Transverse colon (tissue), 4 donors: ENCODE results near the gene TCP11L1. TPM values are rescaled to one million over a fixed set of nuclear protein-coding genes. Genes with fewer than 3 reads are reported as not detected.

Experiments
- DNase-seq: peaks from one replicate; pipeline ENCODE4 v3.0.0-alpha.2; 2019
- H3K27ac ChIP-seq, 4 donors: fragments of 200-600 bp; sonication (generic); 2 replicates each; pipeline ENCODE4 v1.5.1; 2016 to 2018; ENCODE audit warnings: inconsistent platforms in 4 of 4
- H3K27me3 ChIP-seq: fragments of 200-600 bp; sonication (generic); 2 replicates; pipeline ENCODE4 v1.5.1; 2017; ENCODE audit warnings: inconsistent platforms
- H3K36me3 ChIP-seq, 4 donors: fragments of 200-600 bp; sonication (generic); 2 replicates each; pipeline ENCODE4 v1.5.1; 2017 to 2019; ENCODE audit warnings: inconsistent platforms in 4 of 4
- H3K4me1 ChIP-seq, 4 donors: fragments of 200-600 bp; sonication (generic); 2 replicates each; pipeline ENCODE4 v1.5.1; 2017 to 2020; ENCODE audit warnings: inconsistent platforms in 4 of 4
- H3K4me3 ChIP-seq, 4 donors: fragments of 200-600 bp; sonication (generic); 1 replicate in 1 of 4; 2 replicates in 3 of 4; pipeline versions ENCODE4 v1.5.1 to v1.6.1; 2017 to 2019; ENCODE audit warnings: inconsistent platforms in 4 of 4
- H3K9me3 ChIP-seq, 2 donors: fragments of 200-600 bp; sonication (generic); 2 replicates each; pipeline ENCODE4 v1.5.1; 2017 to 2019; ENCODE audit warnings: inconsistent platforms in 2 of 2
- EP300 ChIP-seq: sonication (generic); formaldehyde crosslinking; IDR thresholded peaks from one replicate; pipeline ENCODE4 v1.6.1; 2017; ENCODE audit warnings: antibody characterized with exemption, low read depth
- POLR2A ChIP-seq: fragments of 450-650 bp; IDR thresholded peaks from one replicate; pipeline ENCODE4 v1.6.1; 2016; ENCODE audit warnings: antibody characterized with exemption, mild to moderate bottlenecking, moderate library complexity
- POLR2AphosphoS5 ChIP-seq, 3 donors: sonication (generic); formaldehyde crosslinking; IDR thresholded peaks; one replicate each; pipeline ENCODE4 v1.6.1; 2016; ENCODE audit warnings: antibody characterized with exemption in 3 of 3
- WGBS, 2 donors: methylation state at CpG; one replicate each; pipeline ENCODE4 v1.1.5; 2018; ENCODE audit warnings: low coverage in 1 of 2; 5-methylcytosine and 5-hydroxymethylcytosine counted together
- in situ Hi-C, 4 donors: fragments of 200-750 bp; cut with MboI; loops; one replicate each; pipeline versions ENCODE4 v1.15.0 to v1.15.1; 2017; ENCODE audit warnings: low sequenced_read_pairs in 3 of 4, low pct_ligation_motif_present in 1 of 4, low pct_unique_long_range_greater_than_20kb in 1 of 4
- intact Hi-C: fragments of 100-400 bp; cut with DNase I; formaldehyde crosslinking; loops from one replicate; pipeline ENCODE4 v1.15.1; 2023; ENCODE audit warnings: low total_unique reads
- total RNA-seq, 4 donors: library from RNA; depleted of rRNA; stranded (reverse); fragments of >200 nt; gene quantifications; one replicate each; pipeline ENCODE4 v1.1.0, GENCODE V29; 2016
- TF ChIP-seq, protein P1 (sequence below), 5 experiments: fragments of 200-600 bp in 3 of 5; fragments of 450-650 bp in 2 of 5; sonication (generic) in 3 of 5; IDR thresholded peaks; 1 replicate in 2 of 5; 2 replicates in 3 of 5; pipeline ENCODE4 v1.5.1; 2016 to 2017; ENCODE audit warnings: antibody characterized with exemption in 5 of 5, inconsistent platforms in 3 of 5, mild to moderate bottlenecking in 2 of 5, moderate library complexity in 1 of 5

Gene TCP11L1
- total RNA-seq, 4 donors from 2014 or later, result 24.3 to 90.2 (median 66.1) TPM

GRCh38 chr11:33060271-33060670, 20.9 kb downstream of the TCP11L1 start:
- no peak for DNase-seq
- H3K27me3 ChIP-seq, result no peaks in the 10 kb centered on the region
- H3K36me3 ChIP-seq, result peaks cover 0 to 13% (median 6%) of the 10 kb centered on the region in 4 donors
- TF ChIP-seq, protein P1, sequence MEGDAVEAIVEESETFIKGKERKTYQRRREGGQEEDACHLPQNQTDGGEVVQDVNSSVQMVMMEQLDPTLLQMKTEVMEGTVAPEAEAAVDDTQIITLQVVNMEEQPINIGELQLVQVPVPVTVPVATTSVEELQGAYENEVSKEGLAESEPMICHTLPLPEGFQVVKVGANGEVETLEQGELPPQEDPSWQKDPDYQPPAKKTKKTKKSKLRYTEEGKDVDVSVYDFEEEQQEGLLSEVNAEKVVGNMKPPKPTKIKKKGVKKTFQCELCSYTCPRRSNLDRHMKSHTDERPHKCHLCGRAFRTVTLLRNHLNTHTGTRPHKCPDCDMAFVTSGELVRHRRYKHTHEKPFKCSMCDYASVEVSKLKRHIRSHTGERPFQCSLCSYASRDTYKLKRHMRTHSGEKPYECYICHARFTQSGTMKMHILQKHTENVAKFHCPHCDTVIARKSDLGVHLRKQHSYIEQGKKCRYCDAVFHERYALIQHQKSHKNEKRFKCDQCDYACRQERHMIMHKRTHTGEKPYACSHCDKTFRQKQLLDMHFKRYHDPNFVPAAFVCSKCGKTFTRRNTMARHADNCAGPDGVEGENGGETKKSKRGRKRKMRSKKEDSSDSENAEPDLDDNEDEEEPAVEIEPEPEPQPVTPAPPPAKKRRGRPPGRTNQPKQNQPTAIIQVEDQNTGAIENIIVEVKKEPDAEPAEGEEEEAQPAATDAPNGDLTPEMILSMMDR (IDR thresholded peaks at IDR 0.05), result no peak
- TF ChIP-seq POLR2A (no peak), EP300 (no peak), POLR2AphosphoS5 (IDR thresholded peaks at IDR 0.05) (no peak)
- peaks cover 24 to 52% (median 28%) of the 10 kb centered on the region in 4 donors for H3K4me1 ChIP-seq
- H3K9me3 ChIP-seq, result no peaks in the 10 kb centered on the region
- 84% methylated on average over 3 of the region's 3 CpGs; no CpG with 5 or more reads in 1 of the 2 donors for WGBS, 2 donors
- peak overlapping the region; percentile 75 to 89 (median 84) for H3K27ac ChIP-seq
- in situ Hi-C loops, result loop anchor here in 3 of 4 donors (5.0 to 10.0 kb wide), 2 partner anchors 95 to 103 kb away; no protein-coding TSS in a partner anchor
- intact Hi-C loops, result no loop called here
- no peak overlapping the region for H3K4me3 ChIP-seq

- no peaks in the 10 kb centered on the region for H3K27me3 ChIP-seq
- H3K4me3 ChIP-seq, result no peak overlapping the region
- peak overlapping the region; percentile 75 to 89 (median 84) for H3K27ac ChIP-seq
- in situ Hi-C loops, result loop anchor here in 3 of 4 donors (5.0 to 10.0 kb wide), 2 partner anchors 97 to 105 kb away; no protein-coding TSS in a partner anchor
- no peak for DNase-seq
- intact Hi-C loops, result no loop called here
- peaks cover 0 to 14% (median 6%) of the 10 kb centered on the region in 4 donors for H3K36me3 ChIP-seq
- no peaks in the 10 kb centered on the region for H3K9me3 ChIP-seq
- peaks cover 24 to 54% (median 28%) of the 10 kb centered on the region in 4 donors for H3K4me1 ChIP-seq
- 60 to 76% methylated on average over 5 of the region's 5 CpGs for WGBS, 2 donors
- TF ChIP-seq POLR2AphosphoS5 (IDR thresholded peaks at IDR 0.05), result peak in 1 of 3 donors; percentile 13
- TF ChIP-seq POLR2A, result no peak
Observed at GRCh38 chr11:33062137-33062536, 22.8 kb downstream of the TCP11L1 start.

DNA sequence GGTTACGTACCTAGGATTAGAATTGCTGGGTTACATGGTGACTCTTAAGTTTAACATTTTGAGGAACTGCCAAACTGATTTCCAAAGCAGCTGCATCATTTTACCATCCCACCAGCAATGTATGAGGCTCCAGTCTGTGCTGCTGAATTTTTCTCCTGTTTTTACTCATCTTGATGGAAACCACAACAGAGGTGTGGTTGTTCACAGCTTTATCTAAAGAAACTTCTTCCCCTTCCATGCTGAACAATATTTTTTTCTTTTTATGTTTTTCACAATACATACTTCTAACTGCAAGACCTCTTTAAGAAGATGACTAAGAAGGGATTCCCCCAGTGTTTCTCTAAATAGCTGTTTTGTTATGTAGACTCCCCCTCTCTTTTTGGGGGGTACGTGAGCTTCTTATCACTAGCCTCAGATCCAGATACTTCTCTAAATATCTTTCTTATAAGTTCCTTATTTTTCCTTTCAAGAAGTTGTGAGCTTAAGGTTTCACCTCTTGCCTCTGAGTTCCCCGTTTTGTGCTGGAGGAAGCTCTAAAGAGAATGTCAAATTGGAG, 24.0 kb downstream of the TCP11L1 start:
- in situ Hi-C loops (loop anchor here in 3 of 4 donors (5.0 to 10.0 kb wide), 2 partner anchors 99 to 106 kb away; no protein-coding TSS in a partner anchor), intact Hi-C loops (no loop called here)
- WGBS, 2 donors, result 56 to 80% methylated on average over 2 to 3 of the region's 3 CpGs
- TF ChIP-seq, protein P1 (IDR thresholded peaks at IDR 0.05), result no peak
- TF ChIP-seq POLR2A (no peak), POLR2AphosphoS5 (IDR thresholded peaks at IDR 0.05) (no peak), EP300 (no peak)
- no peaks in the 10 kb centered on the region for H3K27me3 ChIP-seq
- H3K9me3 ChIP-seq, result no peaks in the 10 kb centered on the region
- H3K36me3 ChIP-seq, result peaks cover 0 to 27% (median 2%) of the 10 kb centered on the region in 4 donors
- peaks cover 24 to 54% (median 28%) of the 10 kb centered on the region in 4 donors for H3K4me1 ChIP-seq
- H3K4me3 ChIP-seq, result no peak overlapping the region
- no peak for DNase-seq
- peak overlapping the region; percentile 75 to 89 (median 84) for H3K27ac ChIP-seq

DNA sequence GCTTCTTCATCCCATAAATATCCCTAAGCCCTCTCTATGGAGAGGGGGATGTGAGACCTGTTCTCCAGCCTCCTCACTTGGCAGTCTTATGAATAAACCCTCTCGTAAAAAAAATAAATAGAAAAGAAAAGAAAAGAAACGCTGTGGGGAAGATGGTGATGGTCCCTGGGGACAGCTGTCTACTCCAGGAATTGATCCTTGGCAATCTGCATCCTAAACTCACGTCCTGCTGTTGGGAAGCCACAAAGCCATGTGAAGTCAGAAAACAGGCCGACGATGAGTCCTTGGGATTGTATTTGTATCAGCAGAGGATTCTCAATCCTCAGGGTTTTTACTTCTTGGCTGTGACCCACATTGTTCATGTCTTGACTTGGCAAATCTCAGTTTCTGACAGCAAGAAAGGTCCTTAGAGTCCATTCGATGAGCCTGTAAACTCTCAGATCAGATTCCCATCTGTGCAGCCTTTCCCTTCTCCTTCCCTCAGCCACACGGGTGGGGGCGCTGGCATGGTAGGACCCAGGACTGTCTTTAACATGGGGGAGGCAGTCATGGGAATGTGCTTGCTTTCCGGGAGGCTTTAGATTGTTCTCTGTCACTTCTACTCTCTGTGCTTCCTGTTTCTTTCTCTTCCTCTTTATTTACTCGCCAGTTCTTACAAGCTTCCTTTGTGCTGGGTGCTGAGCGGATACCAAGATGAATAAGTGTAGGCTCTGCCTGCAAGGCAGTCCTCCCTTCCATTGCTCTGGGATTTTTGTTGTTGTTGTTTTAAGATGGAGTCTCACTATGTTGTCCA, 24.9 kb downstream of the TCP11L1 start:
- Histone ChIP-seq H3K27ac (peak overlapping the region; percentile 75 to 89 (median 84)), H3K36me3 (peaks cover 0 to 27% (median 2%) of the 10 kb centered on the region in 4 donors), H3K4me3 (no peak overlapping the region), H3K9me3 (no peaks in the 10 kb centered on the region), H3K27me3 (no peaks in the 10 kb centered on the region), H3K4me1 (peaks cover 24 to 54% (median 28%) of the 10 kb centered on the region in 4 donors)
- no peak for DNase-seq
- intact Hi-C loops (loop anchor here (2.0 kb wide), 1 partner anchor 99 kb away; no protein-coding TSS in a partner anchor), in situ Hi-C loops (loop anchor here in 3 of 4 donors (5.0 to 10.0 kb wide), 2 partner anchors 99 to 107 kb away; no protein-coding TSS in a partner anchor)
- TF ChIP-seq, protein P1 (IDR thresholded peaks at IDR 0.05), result no peak
- TF ChIP-seq EP300, result no peak
- TF ChIP-seq POLR2A, result no peak
- TF ChIP-seq POLR2AphosphoS5 (IDR thresholded peaks at IDR 0.05), result no peak
- WGBS, 2 donors, result 56 to 65% methylated on average over 3 to 11 of the region's 11 CpGs
